DOHH2 (cell line): ENCODE results near the gene GFPT1.

Experiments
- H3F3A ChIP-seq: fragments of 200-600 bp; sonication (generic), shearing (Covaris generic); 2 replicates; pipeline ENCODE4 v1.6.0; 2016; ENCODE audit warnings: antibody characterized with exemption, mild to moderate bottlenecking; ENCODE audit not compliant: control insufficient read depth, insufficient read depth
- H3K27ac ChIP-seq: fragments of 200-600 bp; sonication (generic); 2 replicates; pipeline ENCODE4 v1.5.1; 2014; ENCODE audit warnings: low read depth, mild to moderate bottlenecking, low read length, moderate library complexity
- H3K27me3 ChIP-seq: fragments of 200-600 bp; sonication (generic); 2 replicates; pipeline ENCODE4 v1.6.1; 2014; ENCODE audit warnings: mild to moderate bottlenecking, low read length, mixed read lengths; ENCODE audit not compliant: control insufficient read depth
- H3K36me3 ChIP-seq: fragments of 200-600 bp; sonication (generic); 2 replicates; pipeline ENCODE4 v1.6.1; 2014; ENCODE audit warnings: mild to moderate bottlenecking, low read length, moderate library complexity, mixed read lengths; ENCODE audit not compliant: control insufficient read depth
- H3K4me1 ChIP-seq: fragments of 200-600 bp; sonication (generic); 2 replicates; pipeline ENCODE4 v1.6.1; 2014; ENCODE audit warnings: mild to moderate bottlenecking, low read length, mixed read lengths; ENCODE audit not compliant: control insufficient read depth
- H3K4me2 ChIP-seq: fragments of 200-600 bp; sonication (generic); 2 replicates; pipeline ENCODE4 v1.6.0; 2014; ENCODE audit warnings: mild to moderate bottlenecking, low read length, moderate library complexity
- H3K4me3 ChIP-seq: fragments of 200-600 bp; sonication (generic); 2 replicates; pipeline ENCODE4 v1.5.1; 2014; ENCODE audit warnings: mild to moderate bottlenecking, low read length, mixed read lengths
- H3K79me2 ChIP-seq: fragments of 200-600 bp; sonication (generic); 2 replicates; pipeline ENCODE4 v1.6.1; 2014; ENCODE audit warnings: mild to moderate bottlenecking, low read length, mixed read lengths; ENCODE audit not compliant: control insufficient read depth
- H3K9me2 ChIP-seq: fragments of 200-600 bp; sonication (generic); replicated peaks from 2 replicates; pipeline ENCODE4 v1.6.1; 2014; ENCODE audit warnings: mild to moderate bottlenecking, low read length, mixed read lengths; ENCODE audit not compliant: control insufficient read depth
- H3K9me3 ChIP-seq: fragments of 200-600 bp; sonication (generic); 2 replicates; pipeline ENCODE4 v1.6.1; 2014; ENCODE audit warnings: antibody characterized with exemption, low read length, mixed read lengths; ENCODE audit not compliant: control insufficient read depth, insufficient read depth
- H4K20me1 ChIP-seq: fragments of 200-600 bp; sonication (generic); 2 replicates; pipeline ENCODE4 v1.6.0; 2014; ENCODE audit warnings: low read depth, mild to moderate bottlenecking, antibody characterized with exemption, low read length, moderate library complexity; ENCODE audit not compliant: control insufficient read depth, insufficient read depth
- EZH2phosphoT487 ChIP-seq: fragments of 200-600 bp; sonication (generic); IDR thresholded peaks from 2 replicates; pipeline ENCODE4 v1.6.1; 2017; ENCODE audit warnings: borderline replicate concordance, mild to moderate bottlenecking, antibody characterized with exemption, low read length, moderate library complexity, mixed read lengths
- TF ChIP-seq, protein P1 (sequence below): fragments of 200-600 bp; sonication (generic); IDR thresholded peaks from one replicate; pipeline ENCODE4 v1.5.1; 2014; ENCODE audit warnings: antibody characterized with exemption, mild to moderate bottlenecking, low read depth, low read length; ENCODE audit not compliant: poor library complexity, severe bottlenecking

The GFPT1 gene

DNA sequence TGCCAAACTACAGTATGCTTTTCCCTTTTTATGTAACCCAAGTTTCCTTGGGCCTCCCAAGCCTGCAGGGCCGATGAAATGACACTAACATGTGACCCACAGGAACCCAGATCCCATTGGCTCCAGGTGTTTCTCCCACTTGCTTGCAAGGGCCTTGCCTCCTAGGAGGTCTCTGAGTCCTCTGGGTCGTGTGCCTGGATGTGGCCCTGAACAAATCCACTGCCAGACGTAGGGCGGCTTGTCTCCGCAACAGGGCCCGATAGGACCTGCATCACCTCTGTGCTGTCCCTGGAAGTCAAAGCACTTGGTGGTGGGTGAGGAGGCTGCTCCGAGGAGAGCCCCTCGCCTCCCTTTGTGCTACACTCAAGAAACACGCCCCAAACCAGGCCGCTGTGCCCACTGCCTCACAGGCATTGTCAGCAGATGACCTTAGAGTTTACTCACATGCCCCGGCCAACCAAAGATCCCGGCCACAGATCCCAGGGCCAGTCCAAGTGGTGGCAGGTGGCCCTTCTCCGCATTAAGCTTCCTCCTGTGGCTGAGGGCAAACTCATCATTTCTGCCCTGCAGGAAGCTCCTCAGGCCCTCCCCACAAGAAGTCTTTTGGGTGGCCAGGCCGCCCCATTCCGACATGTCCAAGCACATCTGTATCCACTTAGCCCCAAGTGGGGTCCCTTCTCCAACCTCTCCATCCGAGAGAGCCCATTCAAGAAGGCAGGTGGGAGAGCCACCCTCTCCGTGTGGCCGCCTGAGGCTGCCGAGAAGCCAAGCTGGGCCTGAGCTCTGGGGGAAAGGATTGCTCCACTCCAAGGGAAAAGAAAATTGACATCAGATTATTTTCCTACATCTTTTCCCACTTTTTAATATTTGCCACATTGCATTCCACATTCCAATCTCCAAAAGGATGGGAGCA lies 76.7 kb downstream of the GFPT1 start:
- TF ChIP-seq EZH2phosphoT487, result no peak
- TF ChIP-seq, protein P1, sequence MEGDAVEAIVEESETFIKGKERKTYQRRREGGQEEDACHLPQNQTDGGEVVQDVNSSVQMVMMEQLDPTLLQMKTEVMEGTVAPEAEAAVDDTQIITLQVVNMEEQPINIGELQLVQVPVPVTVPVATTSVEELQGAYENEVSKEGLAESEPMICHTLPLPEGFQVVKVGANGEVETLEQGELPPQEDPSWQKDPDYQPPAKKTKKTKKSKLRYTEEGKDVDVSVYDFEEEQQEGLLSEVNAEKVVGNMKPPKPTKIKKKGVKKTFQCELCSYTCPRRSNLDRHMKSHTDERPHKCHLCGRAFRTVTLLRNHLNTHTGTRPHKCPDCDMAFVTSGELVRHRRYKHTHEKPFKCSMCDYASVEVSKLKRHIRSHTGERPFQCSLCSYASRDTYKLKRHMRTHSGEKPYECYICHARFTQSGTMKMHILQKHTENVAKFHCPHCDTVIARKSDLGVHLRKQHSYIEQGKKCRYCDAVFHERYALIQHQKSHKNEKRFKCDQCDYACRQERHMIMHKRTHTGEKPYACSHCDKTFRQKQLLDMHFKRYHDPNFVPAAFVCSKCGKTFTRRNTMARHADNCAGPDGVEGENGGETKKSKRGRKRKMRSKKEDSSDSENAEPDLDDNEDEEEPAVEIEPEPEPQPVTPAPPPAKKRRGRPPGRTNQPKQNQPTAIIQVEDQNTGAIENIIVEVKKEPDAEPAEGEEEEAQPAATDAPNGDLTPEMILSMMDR, result no peak
- H4K20me1 ChIP-seq, result no peaks in the 10 kb centered on the region
- no peaks in the 10 kb centered on the region for H3K79me2 ChIP-seq
- H3F3A ChIP-seq, result no peaks in the 10 kb centered on the region
- H3K27ac ChIP-seq, result no peak overlapping the region
- H3K27me3 ChIP-seq, result peaks cover 19% of the 10 kb centered on the region
- H3K9me2 ChIP-seq, result no peaks in the 10 kb centered on the region
- H3K36me3 ChIP-seq, result no peaks in the 10 kb centered on the region
- no peaks in the 10 kb centered on the region for H3K9me3 ChIP-seq
- no peak overlapping the region for H3K4me3 ChIP-seq
- H3K4me1 ChIP-seq, result peaks cover 12% of the 10 kb centered on the region
- H3K4me2 ChIP-seq, result no peak overlapping the region

DNA sequence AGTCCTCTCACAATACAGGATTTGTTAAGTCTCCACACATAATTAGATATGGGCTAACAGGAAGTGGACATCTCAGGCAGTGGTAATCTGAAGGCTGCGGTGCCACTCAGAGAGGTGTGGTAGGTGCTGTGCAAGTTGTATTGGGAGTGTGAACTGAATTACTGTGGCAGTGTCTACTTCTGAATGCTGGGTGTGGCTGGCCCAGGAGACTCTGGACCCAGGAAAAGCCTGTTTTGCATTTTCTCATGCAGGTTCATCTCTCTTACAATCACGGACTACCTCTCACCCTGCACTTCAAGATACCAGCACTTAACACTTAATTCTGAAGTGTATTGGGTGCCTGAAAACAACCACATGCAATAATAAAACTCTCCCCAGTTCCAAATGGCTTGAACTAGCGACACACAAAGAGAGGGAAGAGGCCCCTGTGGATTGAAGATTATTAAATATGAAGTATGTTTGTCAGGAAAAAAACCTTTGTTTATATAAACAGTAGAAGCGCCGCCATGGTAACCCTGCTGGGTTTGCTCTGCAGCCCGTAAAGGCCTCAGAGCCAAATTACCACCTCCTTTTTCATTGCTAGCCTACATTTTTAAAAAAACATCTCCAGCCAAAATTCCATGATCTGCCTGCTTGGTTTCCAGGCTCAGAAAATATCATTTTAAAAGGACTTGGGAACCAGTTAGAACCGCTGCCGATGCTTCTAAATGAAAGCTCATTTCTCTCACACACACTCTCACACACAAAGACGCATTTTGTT lies 77.5 kb downstream of the GFPT1 start:
- Histone ChIP-seq H3K36me3 (no peaks in the 10 kb centered on the region), H3F3A (no peaks in the 10 kb centered on the region), H3K27me3 (peaks cover 23% of the 10 kb centered on the region), H3K27ac (no peak overlapping the region), H3K9me2 (no peaks in the 10 kb centered on the region), H3K4me1 (peaks cover 12% of the 10 kb centered on the region), H3K4me2 (no peak overlapping the region), H3K79me2 (no peaks in the 10 kb centered on the region), H4K20me1 (no peaks in the 10 kb centered on the region), H3K4me3 (no peak overlapping the region), H3K9me3 (no peaks in the 10 kb centered on the region)
- TF ChIP-seq EZH2phosphoT487, result no peak
- TF ChIP-seq, protein P1, result no peak

DNA sequence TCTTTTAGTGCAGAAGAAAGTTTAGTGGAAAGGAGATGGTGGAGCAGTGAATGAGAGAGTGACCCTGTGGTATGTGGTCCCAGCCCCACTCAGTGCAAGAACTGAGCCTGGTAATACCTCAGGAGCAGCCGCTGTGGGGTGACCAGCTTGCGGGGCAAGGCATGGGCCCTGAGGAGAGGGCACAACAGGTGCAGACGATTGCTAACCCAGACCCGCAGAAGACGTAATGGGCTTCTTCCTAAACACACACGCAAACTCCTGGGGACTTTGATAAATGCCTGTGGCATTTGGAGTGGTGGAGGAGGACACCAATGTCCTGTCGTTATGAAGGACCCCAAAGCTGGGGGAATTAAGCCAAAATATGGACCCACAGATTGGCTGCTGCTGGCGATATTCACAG lies 78.7 kb downstream of the GFPT1 start:
- Histone ChIP-seq H3K27ac (no peak overlapping the region), H3K27me3 (peaks cover 28% of the 10 kb centered on the region), H3F3A (no peaks in the 10 kb centered on the region), H3K9me2 (no peaks in the 10 kb centered on the region), H4K20me1 (no peaks in the 10 kb centered on the region), H3K36me3 (no peaks in the 10 kb centered on the region), H3K79me2 (no peaks in the 10 kb centered on the region), H3K9me3 (no peaks in the 10 kb centered on the region), H3K4me3 (no peak overlapping the region), H3K4me2 (no peak overlapping the region), H3K4me1 (peaks cover 12% of the 10 kb centered on the region)
- TF ChIP-seq, protein P1, result no peak
- TF ChIP-seq EZH2phosphoT487, result no peak
